ENCODE measurements around the gene GSTM1. TPM values are rescaled to one million over a fixed set of nuclear protein-coding genes. Genes with fewer than 3 reads are reported as not detected.

GSTM1 gene
- total and polyA plus RNA-seq, 2 of the 8 experiments (the other 6 are each of a cell fraction or from before 2014, with no cell fraction given): 16.7 to 42.5 TPM

- TF ChIP-seq, protein P1, sequence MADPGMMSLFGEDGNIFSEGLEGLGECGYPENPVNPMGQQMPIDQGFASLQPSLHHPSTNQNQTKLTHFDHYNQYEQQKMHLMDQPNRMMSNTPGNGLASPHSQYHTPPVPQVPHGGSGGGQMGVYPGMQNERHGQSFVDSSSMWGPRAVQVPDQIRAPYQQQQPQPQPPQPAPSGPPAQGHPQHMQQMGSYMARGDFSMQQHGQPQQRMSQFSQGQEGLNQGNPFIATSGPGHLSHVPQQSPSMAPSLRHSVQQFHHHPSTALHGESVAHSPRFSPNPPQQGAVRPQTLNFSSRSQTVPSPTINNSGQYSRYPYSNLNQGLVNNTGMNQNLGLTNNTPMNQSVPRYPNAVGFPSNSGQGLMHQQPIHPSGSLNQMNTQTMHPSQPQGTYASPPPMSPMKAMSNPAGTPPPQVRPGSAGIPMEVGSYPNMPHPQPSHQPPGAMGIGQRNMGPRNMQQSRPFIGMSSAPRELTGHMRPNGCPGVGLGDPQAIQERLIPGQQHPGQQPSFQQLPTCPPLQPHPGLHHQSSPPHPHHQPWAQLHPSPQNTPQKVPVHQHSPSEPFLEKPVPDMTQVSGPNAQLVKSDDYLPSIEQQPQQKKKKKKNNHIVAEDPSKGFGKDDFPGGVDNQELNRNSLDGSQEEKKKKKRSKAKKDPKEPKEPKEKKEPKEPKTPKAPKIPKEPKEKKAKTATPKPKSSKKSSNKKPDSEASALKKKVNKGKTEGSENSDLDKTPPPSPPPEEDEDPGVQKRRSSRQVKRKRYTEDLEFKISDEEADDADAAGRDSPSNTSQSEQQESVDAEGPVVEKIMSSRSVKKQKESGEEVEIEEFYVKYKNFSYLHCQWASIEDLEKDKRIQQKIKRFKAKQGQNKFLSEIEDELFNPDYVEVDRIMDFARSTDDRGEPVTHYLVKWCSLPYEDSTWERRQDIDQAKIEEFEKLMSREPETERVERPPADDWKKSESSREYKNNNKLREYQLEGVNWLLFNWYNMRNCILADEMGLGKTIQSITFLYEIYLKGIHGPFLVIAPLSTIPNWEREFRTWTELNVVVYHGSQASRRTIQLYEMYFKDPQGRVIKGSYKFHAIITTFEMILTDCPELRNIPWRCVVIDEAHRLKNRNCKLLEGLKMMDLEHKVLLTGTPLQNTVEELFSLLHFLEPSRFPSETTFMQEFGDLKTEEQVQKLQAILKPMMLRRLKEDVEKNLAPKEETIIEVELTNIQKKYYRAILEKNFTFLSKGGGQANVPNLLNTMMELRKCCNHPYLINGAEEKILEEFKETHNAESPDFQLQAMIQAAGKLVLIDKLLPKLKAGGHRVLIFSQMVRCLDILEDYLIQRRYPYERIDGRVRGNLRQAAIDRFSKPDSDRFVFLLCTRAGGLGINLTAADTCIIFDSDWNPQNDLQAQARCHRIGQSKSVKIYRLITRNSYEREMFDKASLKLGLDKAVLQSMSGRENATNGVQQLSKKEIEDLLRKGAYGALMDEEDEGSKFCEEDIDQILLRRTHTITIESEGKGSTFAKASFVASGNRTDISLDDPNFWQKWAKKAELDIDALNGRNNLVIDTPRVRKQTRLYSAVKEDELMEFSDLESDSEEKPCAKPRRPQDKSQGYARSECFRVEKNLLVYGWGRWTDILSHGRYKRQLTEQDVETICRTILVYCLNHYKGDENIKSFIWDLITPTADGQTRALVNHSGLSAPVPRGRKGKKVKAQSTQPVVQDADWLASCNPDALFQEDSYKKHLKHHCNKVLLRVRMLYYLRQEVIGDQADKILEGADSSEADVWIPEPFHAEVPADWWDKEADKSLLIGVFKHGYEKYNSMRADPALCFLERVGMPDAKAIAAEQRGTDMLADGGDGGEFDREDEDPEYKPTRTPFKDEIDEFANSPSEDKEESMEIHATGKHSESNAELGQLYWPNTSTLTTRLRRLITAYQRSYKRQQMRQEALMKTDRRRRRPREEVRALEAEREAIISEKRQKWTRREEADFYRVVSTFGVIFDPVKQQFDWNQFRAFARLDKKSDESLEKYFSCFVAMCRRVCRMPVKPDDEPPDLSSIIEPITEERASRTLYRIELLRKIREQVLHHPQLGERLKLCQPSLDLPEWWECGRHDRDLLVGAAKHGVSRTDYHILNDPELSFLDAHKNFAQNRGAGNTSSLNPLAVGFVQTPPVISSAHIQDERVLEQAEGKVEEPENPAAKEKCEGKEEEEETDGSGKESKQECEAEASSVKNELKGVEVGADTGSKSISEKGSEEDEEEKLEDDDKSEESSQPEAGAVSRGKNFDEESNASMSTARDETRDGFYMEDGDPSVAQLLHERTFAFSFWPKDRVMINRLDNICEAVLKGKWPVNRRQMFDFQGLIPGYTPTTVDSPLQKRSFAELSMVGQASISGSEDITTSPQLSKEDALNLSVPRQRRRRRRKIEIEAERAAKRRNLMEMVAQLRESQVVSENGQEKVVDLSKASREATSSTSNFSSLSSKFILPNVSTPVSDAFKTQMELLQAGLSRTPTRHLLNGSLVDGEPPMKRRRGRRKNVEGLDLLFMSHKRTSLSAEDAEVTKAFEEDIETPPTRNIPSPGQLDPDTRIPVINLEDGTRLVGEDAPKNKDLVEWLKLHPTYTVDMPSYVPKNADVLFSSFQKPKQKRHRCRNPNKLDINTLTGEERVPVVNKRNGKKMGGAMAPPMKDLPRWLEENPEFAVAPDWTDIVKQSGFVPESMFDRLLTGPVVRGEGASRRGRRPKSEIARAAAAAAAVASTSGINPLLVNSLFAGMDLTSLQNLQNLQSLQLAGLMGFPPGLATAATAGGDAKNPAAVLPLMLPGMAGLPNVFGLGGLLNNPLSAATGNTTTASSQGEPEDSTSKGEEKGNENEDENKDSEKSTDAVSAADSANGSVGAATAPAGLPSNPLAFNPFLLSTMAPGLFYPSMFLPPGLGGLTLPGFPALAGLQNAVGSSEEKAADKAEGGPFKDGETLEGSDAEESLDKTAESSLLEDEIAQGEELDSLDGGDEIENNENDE (IDR thresholded peaks at IDR 0.05; ENCODE audit: insufficient replicate concordance, low read length): no peak
- TF ChIP-seq CHD2 (IDR thresholded peaks at IDR 0.05; ENCODE audit: low read length) (no peak), TAF1 (IDR thresholded peaks at IDR 0.05; ENCODE audit: low read depth, low read length) (no peak), GABPA (IDR thresholded peaks at IDR 0.05; ENCODE audit: borderline replicate concordance, insufficient read depth, low read length) (no peak), SIX5 (IDR thresholded peaks at IDR 0.05; ENCODE audit: low read depth, low read length) (no peak), RNF2 (IDR thresholded peaks at IDR 0.05; ENCODE audit: borderline replicate concordance, low read depth, low read length, missing control alignments, poor library complexity, severe bottlenecking) (no peak)
Measured at GRCh38 chr1:109725510-109725909, 37.9 kb downstream of the GSTM1 start (continued).
